ENCODE results near the gene SFXN4. TPM values are rescaled to one million over a fixed set of nuclear protein-coding genes. Genes with fewer than 3 reads are reported as not detected.

The SFXN4 gene
- total and polyA plus RNA-seq, 2 of the 13 experiments (the other 11 are each of a cell fraction or from before 2014, with no cell fraction given): 47.7 to 64.9 TPM

- TF ChIP-seq MXD3 (CRISPR knock-in tag; IDR thresholded peaks at IDR 0.05): peak; percentile 59; the same call in 1 of the 2 replicates
- TF ChIP-seq ZNF430 (CRISPR knock-in tag; IDR thresholded peaks at IDR 0.05): peak; percentile 60
- TF ChIP-seq CSRNP1 (CRISPR knock-in tag; IDR thresholded peaks at IDR 0.05): no peak
- TF ChIP-seq NFYC (CRISPR knock-in tag; IDR thresholded peaks at IDR 0.05): no peak
- TF ChIP-seq TEAD2 (CRISPR knock-in tag; IDR thresholded peaks at IDR 0.05): no peak
- no peak; the same call in 1 of the 2 replicates for TF ChIP-seq NFYB (CRISPR knock-in tag; IDR thresholded peaks at IDR 0.05)
- no peak for TF ChIP-seq GTF3A (CRISPR knock-in tag; conservative IDR thresholded peaks at IDR 0.05)
- no peak for TF ChIP-seq REL (CRISPR knock-in tag; conservative IDR thresholded peaks at IDR 0.05)
- no peak for TF ChIP-seq AHDC1 (CRISPR knock-in tag; IDR thresholded peaks at IDR 0.05; ENCODE audit: borderline replicate concordance)
- peak; percentile 85; the same call in 1 of the 2 replicates for TF ChIP-seq SP4 (CRISPR knock-in tag; IDR thresholded peaks at IDR 0.05)
- TF ChIP-seq THRA (CRISPR knock-in tag; IDR thresholded peaks at IDR 0.05; ENCODE audit: borderline replicate concordance): 0 out of 2 replicates have a peak, but pooled peaks have one; percentile 29
- TF ChIP-seq NR2F2 (IDR thresholded peaks at IDR 0.05; ENCODE audit: borderline replicate concordance, low read depth): no peak
- no peak for TF ChIP-seq TCF7L2 (IDR thresholded peaks at IDR 0.05; ENCODE audit: low read depth, low read length)
- TF ChIP-seq GLI4 (CRISPR knock-in tag; IDR thresholded peaks at IDR 0.05; ENCODE audit: borderline replicate concordance): 0 out of 2 replicates have a peak, but pooled peaks have one; percentile 64
- TF ChIP-seq IKZF4 (CRISPR knock-in tag; IDR thresholded peaks at IDR 0.05; ENCODE audit: borderline replicate concordance, low read depth, not compliant biosample characterization): peak; percentile 78
- TF ChIP-seq SRY (CRISPR knock-in tag; IDR thresholded peaks at IDR 0.05): no peak
- TF ChIP-seq ZMYM3 (CRISPR knock-in tag; IDR thresholded peaks at IDR 0.05): no peak
- 0 out of 2 replicates have a peak, but pooled peaks have one; percentile 47 for TF ChIP-seq ZNF275 (CRISPR knock-in tag; IDR thresholded peaks at IDR 0.05; ENCODE audit: borderline replicate concordance)
These were observed 61.4 kb downstream of the SFXN4 start, which contains the start of gene DENND10 (continued) for GRCh38 chr10:119103903-119104653.
